Lower leg skin (tissue), 3 donors: ENCODE results near the gene SEL1L3.

Source experiments
- POLR2A ChIP-seq, 2 donors: fragments of 450-650 bp; IDR thresholded peaks; one replicate each; pipeline ENCODE4 v1.6.1; 2016 to 2017; ENCODE audit warnings: antibody characterized with exemption in 2 of 2, mild to moderate bottlenecking in 1 of 2, moderate library complexity in 1 of 2
- TF ChIP-seq, protein P1 (sequence below), 3 donors: fragments of 450-650 bp; IDR thresholded peaks; one replicate each; pipeline ENCODE4 v1.5.1; 2016; ENCODE audit warnings: antibody characterized with exemption in 3 of 3, mild to moderate bottlenecking in 3 of 3, moderate library complexity in 2 of 3

DNA sequence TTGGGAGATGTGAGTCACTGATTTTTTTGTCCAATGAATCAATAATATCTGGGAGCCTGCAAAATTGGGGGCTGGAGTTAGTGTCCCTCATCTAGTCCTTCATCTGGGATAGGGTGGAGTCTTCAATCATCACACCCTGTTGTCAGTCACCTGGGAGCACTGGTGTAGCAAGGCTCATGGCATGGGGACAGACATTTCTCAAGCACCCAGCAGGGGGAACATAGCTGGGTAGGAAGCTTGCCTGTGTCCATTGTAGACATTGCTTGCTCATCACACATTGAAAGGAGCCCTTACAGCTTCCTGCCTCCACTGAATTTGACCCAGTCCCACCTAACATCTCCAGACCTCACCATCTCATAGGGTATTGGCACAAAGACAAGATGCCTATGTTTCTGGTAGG, 61.2 kb downstream of the SEL1L3 start:
- TF ChIP-seq, protein P1, sequence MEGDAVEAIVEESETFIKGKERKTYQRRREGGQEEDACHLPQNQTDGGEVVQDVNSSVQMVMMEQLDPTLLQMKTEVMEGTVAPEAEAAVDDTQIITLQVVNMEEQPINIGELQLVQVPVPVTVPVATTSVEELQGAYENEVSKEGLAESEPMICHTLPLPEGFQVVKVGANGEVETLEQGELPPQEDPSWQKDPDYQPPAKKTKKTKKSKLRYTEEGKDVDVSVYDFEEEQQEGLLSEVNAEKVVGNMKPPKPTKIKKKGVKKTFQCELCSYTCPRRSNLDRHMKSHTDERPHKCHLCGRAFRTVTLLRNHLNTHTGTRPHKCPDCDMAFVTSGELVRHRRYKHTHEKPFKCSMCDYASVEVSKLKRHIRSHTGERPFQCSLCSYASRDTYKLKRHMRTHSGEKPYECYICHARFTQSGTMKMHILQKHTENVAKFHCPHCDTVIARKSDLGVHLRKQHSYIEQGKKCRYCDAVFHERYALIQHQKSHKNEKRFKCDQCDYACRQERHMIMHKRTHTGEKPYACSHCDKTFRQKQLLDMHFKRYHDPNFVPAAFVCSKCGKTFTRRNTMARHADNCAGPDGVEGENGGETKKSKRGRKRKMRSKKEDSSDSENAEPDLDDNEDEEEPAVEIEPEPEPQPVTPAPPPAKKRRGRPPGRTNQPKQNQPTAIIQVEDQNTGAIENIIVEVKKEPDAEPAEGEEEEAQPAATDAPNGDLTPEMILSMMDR (IDR thresholded peaks at IDR 0.05), result no peak
- TF ChIP-seq POLR2A (IDR thresholded peaks at IDR 0.05), result no peak
